Choroid plexus epithelial cell (primary cell): ENCODE results near the gene TTC39B.

Source experiments
- DNase-seq: peaks from one replicate; pipeline ENCODE4 v3.0.0-alpha.2; 2010; ENCODE audit warnings: low read depth
- H3K4me3 ChIP-seq: 2 replicates; pipeline ENCODE4 v1.5.1; 2011; ENCODE audit warnings: low read depth, mild to moderate bottlenecking, control low read depth, low read length, moderate library complexity
- CTCF ChIP-seq: conservative IDR thresholded peaks from 2 replicates; pipeline ENCODE4 v1.5.1; 2011; ENCODE audit warnings: low read depth, mild to moderate bottlenecking, control low read depth, inconsistent platforms, low read length, moderate library complexity

TTC39B gene

GRCh38 chr9:15138357-15138686 is 168.7 kb downstream of the TTC39B start:
- no peak overlapping the region for H3K4me3 ChIP-seq
- no peak for DNase-seq
- TF ChIP-seq CTCF: no peak

GRCh38 chr9:15137658-15138356 is 169.2 kb downstream of the TTC39B start:
- no peak for TF ChIP-seq CTCF

GRCh38 chr9:15137089-15137488 is 169.9 kb downstream of the TTC39B start:
- no peak overlapping the region for H3K4me3 ChIP-seq

More at GRCh38 chr9:15137658-15138356, 169.2 kb downstream of the TTC39B start:
- no peak overlapping the region for H3K4me3 ChIP-seq
- DNase-seq: no peak

GRCh38 chr9:15136646-15137045 is 170.4 kb downstream of the TTC39B start:
- peak; percentile 66 for DNase-seq
- no peak for TF ChIP-seq CTCF

More at GRCh38 chr9:15137089-15137488, 169.9 kb downstream of the TTC39B start:
- no peak for DNase-seq
- TF ChIP-seq CTCF: no peak

GRCh38 chr9:15135164-15135792 is 171.7 kb downstream of the TTC39B start:
- peak; percentile 83 for DNase-seq
- TF ChIP-seq CTCF: peak; percentile 90
- peak overlapping the region; percentile 34 for H3K4me3 ChIP-seq

More at GRCh38 chr9:15136646-15137045, 170.4 kb downstream of the TTC39B start:
- no peak overlapping the region for H3K4me3 ChIP-seq

- no peak for DNase-seq
- H3K4me3 ChIP-seq: no peak overlapping the region
- no peak for TF ChIP-seq CTCF
Observed at GRCh38 chr9:15133488-15133887, 173.5 kb downstream of the TTC39B start.

GRCh38 chr9:15132091-15132490 is 174.9 kb downstream of the TTC39B start:
- no peak for DNase-seq
- TF ChIP-seq CTCF: no peak
- no peak overlapping the region for H3K4me3 ChIP-seq
